ENCODE data around the gene SNAPC5.
"Not testable (repeated sequence)": the region's sequence is repeated elsewhere in the genome, so short reads cannot be mapped to it uniquely, and the experiment has no call there.

- not testable (repeated sequence) for TF ChIP-seq EZH2 (IDR thresholded peaks at IDR 0.05; ENCODE audit: insufficient read depth, poor library complexity, severe bottlenecking); EZH2phosphoT487 (IDR thresholded peaks at IDR 0.05; ENCODE audit: insufficient read depth, low read depth)
Observed at GRCh38 chr15:66461294-66461693, 36.3 kb downstream of the SNAPC5 start.
